Caki2 (cell line): Measurements from ENCODE around the gene FANCD2. TPM values are rescaled to one million over a fixed set of nuclear protein-coding genes. Genes with fewer than 3 reads are reported as not detected.
"Not testable (repeated sequence)": the region's sequence is repeated elsewhere in the genome, so short reads cannot be mapped to it uniquely, and the experiment has no call there.

Source experiments
- DNase-seq: peaks from one replicate; pipeline ENCODE4 v3.0.0-alpha.2; 2015; ENCODE audit warnings: low read depth
- in situ Hi-C: cut with HindIII; loops from 2 replicates; pipeline ENCODE4 v1.10.0; 2016; ENCODE audit warnings: low sequenced_read_pairs, low pct_unique_long_range_greater_than_20kb, mixed read lengths
- total RNA-seq: library from RNA; depleted of rRNA; stranded (reverse); fragments of >200 nt; shearing (Covaris generic); gene quantifications from 2 replicates; pipeline ENCODE4 v1.2.3, GENCODE V29; 2014; ENCODE audit warnings: low replicate concordance

Gene FANCD2
- total RNA-seq, 1 experiment from 2014 or later: 30.9 TPM

DNA sequence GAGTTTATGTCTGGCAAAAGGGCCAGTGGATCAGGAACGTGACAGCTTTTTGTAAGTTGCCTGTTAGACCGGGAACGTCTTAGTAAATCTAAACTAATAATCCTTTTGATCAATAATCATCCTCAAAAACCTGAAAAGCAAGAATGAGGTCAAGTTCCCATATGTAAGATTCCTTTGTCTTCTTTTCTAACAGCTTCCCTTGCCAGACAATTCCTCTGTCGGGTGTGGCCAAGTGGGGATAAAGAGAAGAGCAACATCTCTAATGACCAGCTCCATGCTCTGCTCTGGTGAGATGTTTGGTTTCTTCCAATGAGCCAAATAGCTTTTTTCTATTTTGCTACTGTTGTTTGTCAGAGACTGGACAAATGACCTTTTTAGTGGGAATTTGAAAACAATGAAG is 62.0 kb downstream of the FANCD2 start:
- no peak for DNase-seq
- in situ Hi-C loops: no loop called here

DNA sequence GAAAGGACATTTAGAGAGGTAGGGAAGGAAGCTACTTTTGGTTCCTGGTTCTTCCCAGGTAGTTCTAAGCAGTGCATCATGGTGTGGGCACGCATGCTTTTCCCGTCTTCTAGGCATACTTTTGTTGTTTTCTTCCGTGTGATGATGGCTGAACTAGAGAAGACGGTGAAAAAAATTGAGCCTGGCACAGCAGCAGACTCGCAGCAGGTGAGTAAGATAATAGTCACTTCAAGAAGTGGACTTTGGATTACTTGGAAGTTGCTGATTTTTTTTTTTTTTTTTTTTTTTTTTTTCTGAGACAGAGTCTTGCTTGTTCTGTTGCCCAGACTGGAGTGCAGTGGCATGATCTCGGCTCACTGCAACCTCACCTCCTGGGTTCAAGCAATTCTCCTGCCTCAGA is 63.9 kb downstream of the FANCD2 start:
- DNase-seq: no peak
- in situ Hi-C loops: no loop called here

DNA sequence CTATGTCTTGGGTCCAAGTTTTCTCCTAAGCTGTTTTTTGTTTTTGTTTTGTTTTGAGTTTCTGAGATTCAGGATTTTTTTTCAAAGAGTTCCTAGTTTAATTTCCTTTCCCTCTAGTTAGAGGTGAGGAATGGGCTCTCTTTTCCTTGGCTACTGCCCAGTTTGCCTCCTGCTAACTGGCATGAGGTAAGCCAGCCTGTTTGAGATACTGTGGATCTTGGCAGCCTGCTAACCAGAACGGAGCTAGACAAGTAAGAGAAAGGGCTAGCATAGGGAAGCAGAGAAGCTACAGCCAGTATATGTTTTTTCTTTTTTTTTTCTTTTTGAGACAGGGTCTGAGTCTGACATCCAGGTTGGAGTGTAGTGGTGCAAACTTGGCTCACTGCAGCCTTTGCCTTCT is 64.5 kb downstream of the FANCD2 start:
- DNase-seq, in situ Hi-C loops: not testable (repeated sequence)

DNA sequence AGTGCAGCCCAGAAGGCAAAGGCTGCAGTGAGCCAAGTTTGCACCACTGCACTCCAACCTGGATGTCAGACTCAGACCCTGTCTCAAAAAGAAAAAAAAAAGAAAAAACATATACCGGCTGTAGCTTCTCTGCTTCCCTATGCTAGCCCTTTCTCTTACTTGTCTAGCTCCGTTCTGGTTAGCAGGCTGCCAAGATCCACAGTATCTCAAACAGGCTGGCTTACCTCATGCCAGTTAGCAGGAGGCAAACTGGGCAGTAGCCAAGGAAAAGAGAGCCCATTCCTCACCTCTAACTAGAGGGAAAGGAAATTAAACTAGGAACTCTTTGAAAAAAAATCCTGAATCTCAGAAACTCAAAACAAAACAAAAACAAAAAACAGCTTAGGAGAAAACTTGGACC is 65.2 kb downstream of the FANCD2 start:
- in situ Hi-C loops, DNase-seq: not testable (repeated sequence)

DNA sequence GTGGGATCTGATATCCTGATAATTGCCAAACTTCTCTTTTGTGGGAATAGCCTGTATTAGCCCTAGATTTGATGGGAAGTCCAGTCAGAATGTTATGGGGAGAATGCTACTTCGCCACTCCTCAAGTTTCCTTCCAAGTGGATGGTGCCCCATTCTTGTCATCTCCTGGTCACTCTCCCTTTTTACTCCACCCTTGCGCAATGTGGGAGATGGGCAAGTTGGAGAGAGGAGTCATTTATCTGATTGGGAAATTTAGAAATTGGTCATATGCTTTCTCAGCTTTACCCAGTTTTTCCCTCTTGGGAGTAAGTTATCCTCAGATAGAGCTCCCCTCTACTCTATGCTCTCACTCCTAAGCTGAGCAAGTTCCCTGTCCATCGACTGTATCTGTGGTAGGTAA is 67.4 kb downstream of the FANCD2 start:
- DNase-seq: no peak
- in situ Hi-C loops: no loop called here

DNA sequence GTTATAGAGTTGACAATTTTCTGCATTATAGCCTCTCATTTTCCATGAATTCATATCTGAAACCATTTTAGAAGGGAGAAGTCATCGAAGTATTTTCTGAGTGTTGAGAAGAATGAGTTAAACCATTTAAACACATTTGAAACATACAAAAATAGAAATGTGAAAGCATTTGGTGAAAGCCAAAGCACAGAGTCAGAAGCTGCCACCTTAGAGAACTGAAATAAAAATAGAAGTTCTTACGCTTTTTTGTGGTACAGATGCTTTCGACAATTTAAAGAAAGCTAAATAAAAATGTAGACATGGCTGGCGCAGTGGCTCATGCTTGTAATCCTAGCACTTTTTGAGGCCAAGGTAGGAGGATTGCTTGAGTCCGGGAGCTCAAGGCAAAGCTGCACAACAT is 72.8 kb downstream of the FANCD2 start:
- in situ Hi-C loops: no loop called here
- DNase-seq: no peak

DNA sequence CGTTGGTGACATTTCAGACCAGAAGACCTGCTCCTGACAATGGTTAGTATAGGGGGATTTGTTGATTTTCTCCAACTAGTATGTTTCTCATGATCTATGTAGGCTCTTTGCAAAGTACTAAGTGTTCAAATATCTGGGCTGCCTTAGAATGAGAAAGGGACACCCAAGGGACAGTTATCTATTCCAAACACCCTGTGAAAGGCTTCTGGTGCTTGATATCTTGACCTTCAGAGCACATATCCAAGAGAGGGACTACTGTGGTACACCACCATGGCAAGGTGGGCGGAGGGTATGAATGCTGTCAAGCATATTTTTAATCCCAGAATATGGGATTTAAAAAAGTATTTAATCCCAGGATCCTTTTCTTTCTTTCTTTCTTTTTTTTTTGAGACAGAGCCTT is 80.7 kb downstream of the FANCD2 start:
- no peak for DNase-seq
- in situ Hi-C loops: no loop called here

DNA sequence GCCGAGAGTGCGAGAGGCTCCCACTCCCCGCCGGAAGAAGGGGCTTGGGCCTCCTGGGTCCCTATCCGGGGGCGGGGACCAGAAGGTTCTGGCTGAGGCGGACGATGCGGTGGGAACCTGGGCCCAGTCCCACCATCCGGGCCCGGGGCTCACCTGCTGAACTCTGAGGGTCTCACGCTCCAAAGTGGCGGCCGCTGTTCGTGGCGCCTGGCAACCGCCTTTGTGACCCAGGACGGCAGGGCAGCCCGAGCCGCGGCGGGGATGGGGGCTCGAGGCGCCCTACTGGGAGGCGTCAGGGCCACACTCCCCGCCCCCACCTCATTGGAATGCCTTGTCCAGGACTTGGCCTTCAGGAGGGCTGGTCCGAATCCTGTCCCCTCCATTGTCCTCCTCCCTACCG is 81.9 kb downstream of the FANCD2 start, which contains the start of gene FANCD2OS:
FANCD2OS (minus strand) TSS at position 165 of the 400 bp plus-strand sequence. CDS start 3,481 bp downstream, outside the sequence.
- no peak for DNase-seq
- in situ Hi-C loops: no loop called here

DNA sequence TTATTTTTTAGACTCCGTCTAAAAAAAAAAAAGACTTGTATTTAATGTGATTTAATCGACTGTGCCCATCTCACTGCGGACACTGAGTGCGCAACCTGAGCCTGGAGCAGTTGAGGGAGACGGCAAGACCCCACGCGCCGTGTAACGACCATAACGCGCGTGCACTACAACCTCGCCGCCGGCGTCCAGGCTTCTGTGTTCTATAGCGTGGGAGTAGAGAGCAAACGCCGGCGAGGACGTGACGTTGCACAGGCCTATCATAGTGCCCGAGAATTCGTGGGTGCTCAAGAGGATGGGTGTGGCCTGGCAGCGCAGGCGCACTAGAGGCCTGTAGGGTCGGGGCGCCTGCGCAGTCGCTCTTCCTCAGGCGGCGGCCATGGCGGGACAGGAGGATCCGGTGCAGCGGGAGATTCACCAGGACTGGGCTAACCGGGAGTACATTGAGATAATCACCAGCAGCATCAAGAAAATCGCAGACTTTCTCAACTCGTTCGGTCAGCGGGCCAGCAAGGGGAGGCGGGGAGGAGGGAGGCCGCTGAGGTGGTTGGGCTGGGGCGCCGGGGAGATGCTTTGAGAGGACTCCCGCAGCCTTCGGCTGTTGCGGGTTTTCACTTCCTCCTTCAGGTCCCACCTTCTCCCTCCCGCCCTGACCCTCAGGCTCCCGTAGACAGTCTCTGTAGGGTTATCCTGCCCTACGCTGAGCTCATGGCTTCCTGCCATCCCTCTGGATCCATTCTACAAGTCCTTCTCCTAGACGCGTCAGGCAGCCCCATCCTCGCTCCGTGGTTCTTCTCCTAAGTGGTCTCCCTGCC is 89.3 kb downstream of the FANCD2 start, which contains the start of gene BRK1:
BRK1 (plus strand) TSS at position 350 of the 812 bp plus-strand sequence; CDS start at position 377, 27 bp downstream.
- in situ Hi-C loops: no loop called here
- DNase-seq: peak; percentile 81

DNA sequence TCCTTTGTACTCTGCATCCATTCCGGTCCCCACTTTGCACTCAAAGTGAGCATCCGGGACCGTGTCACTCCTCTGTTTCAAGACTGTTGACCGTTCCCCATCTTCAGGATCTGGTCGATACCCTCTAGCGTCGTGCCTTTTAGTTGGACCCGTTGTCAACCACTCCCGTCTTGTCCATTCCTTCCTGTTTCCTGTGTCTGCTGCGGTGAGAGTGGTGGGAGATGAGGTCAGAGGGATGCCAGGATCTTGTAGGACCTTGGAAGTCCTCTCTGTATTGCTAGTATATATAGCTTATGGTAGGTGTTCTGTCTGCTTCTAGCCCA is 89.9 kb downstream of the FANCD2 start:
- in situ Hi-C loops: no loop called here
- peak; percentile 19 for DNase-seq

DNA sequence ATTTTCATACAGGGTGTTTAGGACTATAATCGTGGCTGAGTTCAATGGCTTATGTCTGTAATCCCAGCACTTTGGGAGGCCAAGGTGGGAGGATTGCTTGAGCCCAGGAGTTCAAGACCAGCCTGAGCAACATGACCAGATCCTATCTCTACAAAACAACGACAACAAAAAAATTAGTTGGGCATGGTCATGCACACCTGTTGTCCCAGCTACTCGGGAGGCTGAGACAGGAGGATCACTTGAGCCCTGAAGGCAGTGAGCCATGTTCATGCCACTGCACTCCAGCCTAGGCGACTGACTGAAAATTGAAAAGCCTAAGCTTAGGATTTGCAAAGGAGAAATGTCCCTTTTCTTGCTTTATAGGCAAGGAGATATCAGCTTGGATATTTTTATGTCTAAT is 90.7 kb downstream of the FANCD2 start:
- in situ Hi-C loops: no loop called here
- DNase-seq: no peak

DNA sequence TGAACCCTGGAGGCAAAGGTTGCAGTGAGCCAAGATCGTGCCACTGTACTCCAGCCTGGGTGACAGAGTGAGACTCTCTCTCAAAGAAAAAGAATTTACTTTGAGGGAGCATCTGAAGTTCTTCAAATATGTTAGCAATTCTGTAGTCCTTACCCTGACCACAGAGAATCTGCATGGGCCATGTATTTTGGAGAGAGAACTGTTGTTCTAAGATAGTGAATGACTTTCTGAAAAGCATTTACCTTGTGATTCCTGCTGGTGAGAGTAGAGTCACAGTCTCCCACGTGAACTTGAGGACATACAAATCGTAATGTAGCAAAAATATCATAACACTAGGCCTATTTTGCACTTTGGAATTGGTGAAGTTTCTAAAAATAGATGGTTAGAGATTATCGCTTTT is 93.1 kb downstream of the FANCD2 start:
- in situ Hi-C loops: no loop called here
- no peak for DNase-seq

DNA sequence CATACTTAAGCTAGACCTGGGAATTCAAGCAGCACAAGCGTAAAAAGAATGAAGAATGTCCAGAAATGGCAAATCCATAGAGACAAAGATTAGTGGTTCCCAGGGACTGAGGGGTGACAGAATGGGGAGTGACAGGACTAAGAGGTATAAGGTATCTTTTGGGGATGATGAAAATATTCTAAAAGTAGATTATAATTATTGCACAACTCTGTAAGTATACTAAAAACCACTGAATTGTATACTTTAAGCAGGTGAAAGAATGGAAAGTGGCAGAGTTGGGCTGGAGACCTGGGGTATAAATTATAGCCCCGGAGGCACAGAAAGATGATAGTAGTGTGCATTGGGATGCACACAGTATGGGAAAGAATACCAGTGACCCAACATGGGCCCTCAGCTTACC is 94.8 kb downstream of the FANCD2 start:
- DNase-seq: no peak
- in situ Hi-C loops: no loop called here

DNA sequence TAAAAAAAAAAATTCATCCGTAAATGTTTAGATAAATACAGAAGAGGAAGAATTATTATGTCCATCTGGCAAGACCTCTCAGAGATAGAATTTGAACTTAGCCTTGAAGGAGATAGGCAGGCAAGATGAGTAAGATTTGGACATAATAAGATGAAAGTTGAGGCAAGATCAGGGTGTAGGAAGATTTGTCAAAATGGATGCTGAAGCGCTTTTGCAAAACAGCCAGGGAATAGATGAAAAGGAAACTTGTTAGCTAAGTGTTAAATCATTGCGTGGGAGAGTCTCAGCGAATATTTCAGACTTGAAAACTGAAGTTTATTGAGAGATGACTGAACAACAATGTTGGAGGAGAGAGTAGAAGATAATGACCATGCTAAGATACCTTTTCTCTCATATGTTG is 96.5 kb downstream of the FANCD2 start:
- in situ Hi-C loops: no loop called here
- DNase-seq: no peak

DNA sequence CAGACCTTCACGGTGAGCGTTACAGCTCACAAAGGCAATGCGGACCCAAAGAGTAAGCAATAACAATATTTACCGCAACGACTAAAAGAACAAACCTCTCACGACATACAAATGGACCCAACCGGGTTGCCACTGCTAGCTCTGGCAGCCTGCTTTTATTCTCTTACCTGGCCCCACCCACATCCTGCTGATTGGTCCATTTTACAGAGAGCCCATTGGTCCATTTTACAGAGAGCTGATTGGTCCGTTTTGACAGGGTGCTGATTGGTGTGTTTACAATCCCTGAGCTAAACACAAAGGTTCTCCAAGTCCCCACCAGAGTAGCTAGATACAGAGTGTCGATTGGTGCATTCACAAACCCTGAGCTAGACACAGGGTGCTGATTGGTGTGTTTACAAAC is 109.6 kb downstream of the FANCD2 start:
- in situ Hi-C loops, DNase-seq: not testable (repeated sequence)

DNA sequence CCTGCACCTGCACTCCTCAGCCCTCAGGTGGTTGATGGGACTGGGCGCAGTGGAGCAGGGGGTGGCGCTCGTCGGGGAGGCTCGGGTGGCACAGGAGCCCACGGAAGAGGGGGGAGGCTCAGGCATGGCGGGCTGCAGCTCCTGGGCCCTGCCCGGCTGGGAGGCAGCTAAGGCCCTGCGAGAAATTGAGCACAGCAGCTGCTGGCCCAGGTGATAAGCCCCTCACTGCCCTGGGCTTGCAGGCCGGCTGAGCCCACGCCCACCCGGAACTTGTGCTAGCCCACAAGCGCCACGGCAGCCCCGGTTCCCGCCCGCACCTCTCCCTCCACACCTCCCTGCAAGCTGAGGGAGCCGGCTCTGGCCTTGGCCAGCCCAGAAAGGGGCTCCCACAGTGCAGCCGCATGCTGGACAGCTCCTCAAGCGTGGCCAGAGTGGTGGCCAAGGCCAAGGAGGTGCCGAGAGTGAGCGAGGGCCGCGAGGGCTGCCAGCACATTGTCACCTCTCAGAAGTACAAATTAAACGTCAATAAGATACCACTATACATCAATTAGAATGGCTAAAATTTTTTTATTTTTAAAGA is 110.3 kb downstream of the FANCD2 start:
- DNase-seq: no peak
- in situ Hi-C loops: no loop called here

DNA sequence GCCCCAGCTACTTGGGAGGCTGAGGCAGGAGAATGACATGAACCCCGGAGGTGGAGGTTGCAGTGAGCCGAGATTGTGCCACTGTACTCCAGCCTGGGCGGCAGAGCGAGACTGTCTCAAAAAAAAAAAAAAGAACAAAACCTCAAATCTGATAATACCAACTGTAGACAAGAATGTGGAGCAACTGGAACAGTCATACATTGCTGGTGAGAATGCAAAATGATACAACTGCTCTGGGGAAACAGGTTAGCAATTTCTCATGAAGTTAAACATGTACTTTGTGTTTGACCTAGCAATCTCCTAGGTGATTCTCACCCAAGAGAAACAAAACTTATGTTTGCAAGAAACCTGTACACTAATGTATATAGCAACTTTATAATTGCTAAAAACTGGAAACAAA is 110.9 kb downstream of the FANCD2 start:
- no peak for DNase-seq
- in situ Hi-C loops: no loop called here

DNA sequence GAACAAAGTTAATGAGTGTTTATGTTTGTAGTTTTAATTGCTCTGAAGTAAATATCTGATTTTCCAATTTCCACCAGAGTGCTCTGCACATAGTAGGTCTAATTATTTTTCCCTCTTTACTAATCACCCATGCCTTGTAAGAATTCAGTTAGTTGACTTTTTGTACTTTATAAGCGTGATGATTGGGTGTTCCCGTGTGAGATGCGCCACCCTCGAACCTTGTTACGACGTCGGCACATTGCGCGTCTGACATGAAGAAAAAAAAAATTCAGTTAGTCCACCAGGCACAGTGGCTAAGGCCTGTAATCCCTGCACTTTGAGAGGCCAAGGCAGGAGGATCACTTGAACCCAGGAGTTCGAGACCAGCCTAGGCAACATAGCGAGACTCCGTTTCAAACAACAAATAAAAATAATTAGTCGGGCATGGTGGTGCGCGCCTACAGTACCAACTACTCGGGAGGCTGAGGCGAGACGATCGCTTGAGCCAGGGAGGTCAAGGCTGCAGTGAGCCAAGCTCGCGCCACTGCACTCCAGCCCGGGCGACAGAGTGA is 114.8 kb downstream of the FANCD2 start:
- in situ Hi-C loops: no loop called here
- DNase-seq: no peak

DNA sequence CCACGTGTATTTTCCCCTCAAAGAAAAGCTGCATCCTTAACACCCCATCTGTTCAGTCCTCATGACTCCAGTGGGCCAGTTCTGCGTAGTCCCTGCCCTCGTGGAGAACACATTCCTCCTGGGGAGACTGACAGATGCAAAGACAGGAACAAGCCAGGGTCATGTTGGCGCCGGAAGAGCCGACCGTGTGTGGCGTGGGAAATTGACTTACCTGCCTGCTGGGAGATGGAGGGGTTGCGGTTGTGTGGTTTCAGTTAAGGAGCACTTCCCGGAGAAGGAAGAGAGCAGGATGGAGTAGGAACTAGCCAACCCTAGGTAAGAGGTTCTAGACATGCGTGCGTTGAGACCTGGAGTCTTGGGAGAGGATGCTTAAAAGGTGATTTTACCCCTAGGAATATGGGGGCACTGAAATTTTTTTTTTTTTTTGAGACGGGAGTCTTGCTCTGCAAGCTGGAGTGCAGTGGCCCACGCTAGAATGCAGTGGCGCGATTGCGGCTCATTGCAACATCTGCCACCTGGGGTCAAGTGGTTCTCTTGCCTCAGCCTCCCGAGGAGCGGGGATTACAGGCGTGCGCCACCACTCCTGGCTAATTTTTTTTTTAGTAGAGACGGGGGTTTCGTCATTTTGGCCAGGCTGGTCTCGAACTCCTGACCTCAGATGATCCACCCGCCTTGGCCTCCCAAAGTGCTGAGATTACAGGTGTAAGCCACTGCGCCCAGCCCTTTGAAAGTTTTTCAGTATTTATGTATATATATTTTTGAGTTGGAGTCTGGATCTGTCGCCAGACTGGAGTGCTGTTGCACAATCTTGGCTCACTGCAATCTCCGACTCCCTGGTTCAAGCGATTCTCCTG is 116.7 kb downstream of the FANCD2 start:
- in situ Hi-C loops: no loop called here
- peak; percentile 8 for DNase-seq
